Stimulated activated CD8-positive, alpha-beta memory T cell treated with anti-CD3 and anti-CD28 coated beads, Interleukin-7, amount 100 ng/mL, for 24 hours (primary cell): ENCODE measurements around the gene ADGRG3.
"Not testable (repeated sequence)": the region's sequence is repeated elsewhere in the genome, so short reads cannot be mapped to it uniquely, and the experiment has no call there.

Experiments used
- DNase-seq: peaks from one replicate; pipeline ENCODE4 v3.0.0-alpha.2; 2020; ENCODE audit warnings: low read depth

The ADGRG3 gene

GRCh38 chr16:57721356-57722209 lies 53.5 kb downstream of the ADGRG3 start:
- no peak for DNase-seq

- no peak for DNase-seq
These were observed 54.0 kb downstream of the ADGRG3 start for GRCh38 chr16:57722210-57722499.

GRCh38 chr16:57722651-57723050 lies 54.5 kb downstream of the ADGRG3 start:
- no peak for DNase-seq

GRCh38 chr16:57723170-57723569 lies 55.1 kb downstream of the ADGRG3 start:
- DNase-seq = no peak

- DNase-seq = no peak
These were observed 56.4 kb downstream of the ADGRG3 start for GRCh38 chr16:57724531-57724930.

- DNase-seq = no peak
These were observed 57.0 kb downstream of the ADGRG3 start for GRCh38 chr16:57725151-57725550.

- DNase-seq = no peak
These were observed 57.4 kb downstream of the ADGRG3 start for GRCh38 chr16:57725554-57725953.

GRCh38 chr16:57725976-57726375 lies 57.9 kb downstream of the ADGRG3 start:
- no peak for DNase-seq

GRCh38 chr16:57726433-57726947 lies 58.4 kb downstream of the ADGRG3 start:
- no peak for DNase-seq

- DNase-seq = no peak
These were observed 59.5 kb downstream of the ADGRG3 start for GRCh38 chr16:57727610-57728009.

- DNase-seq = no peak
These were observed 60.5 kb downstream of the ADGRG3 start for GRCh38 chr16:57728336-57729181.

- no peak for DNase-seq
These were observed 61.0 kb downstream of the ADGRG3 start for GRCh38 chr16:57729182-57729484.

GRCh38 chr16:57729852-57730251 lies 61.7 kb downstream of the ADGRG3 start:
- DNase-seq = not testable (repeated sequence)

GRCh38 chr16:57730771-57731730 lies 62.9 kb downstream of the ADGRG3 start:
- DNase-seq = no peak

GRCh38 chr16:57732037-57732436 lies 63.9 kb downstream of the ADGRG3 start:
- DNase-seq = no peak

GRCh38 chr16:57732714-57733113 lies 64.6 kb downstream of the ADGRG3 start:
- DNase-seq = no peak

GRCh38 chr16:57734308-57734924 lies 66.3 kb downstream of the ADGRG3 start:
- no peak for DNase-seq

- peak; percentile 94 for DNase-seq
These were observed 67.0 kb downstream of the ADGRG3 start for GRCh38 chr16:57734925-57735754.

GRCh38 chr16:57735755-57736418 lies 67.8 kb downstream of the ADGRG3 start, which contains the start of gene KATNB1:
Gene KATNB1 (plus strand): TSS chr16:57735770. CDS start chr16:57737244, 1,474 bp downstream.
- no peak for DNase-seq
